ENCODE results near the gene COG7.
"Not testable (repeated sequence)": the region's sequence is repeated elsewhere in the genome, so short reads cannot be mapped to it uniquely, and the experiment has no call there.

Gene COG7

DNA sequence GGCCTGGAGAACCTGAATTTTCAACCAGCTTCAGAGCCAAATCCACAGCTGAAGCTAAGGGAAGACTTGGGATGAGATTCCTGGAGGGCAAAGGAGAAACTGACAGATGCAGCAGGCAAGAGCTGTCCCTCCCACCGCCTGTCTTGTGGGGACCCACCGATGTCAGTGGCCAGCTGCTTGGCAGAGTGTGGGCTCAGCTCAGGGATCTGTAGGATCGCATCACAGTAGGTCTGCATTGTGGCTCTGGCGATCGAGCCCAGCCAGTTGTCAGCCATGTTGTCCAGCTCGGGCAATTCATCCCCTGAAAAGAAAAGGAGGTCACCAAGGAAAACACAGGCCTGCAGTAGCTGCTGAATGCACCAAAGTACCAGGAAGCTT is 60.8 kb downstream of the COG7 start:
- no peak for TF ChIP-seq CTCF (IDR thresholded peaks at IDR 0.05; ENCODE audit: low read depth, low read length)
- no peak overlapping the region for H3K4me3 ChIP-seq (ENCODE audit: low read depth, low read length)

- H3K4me3 ChIP-seq (ENCODE audit: low read depth, low read length) = no peak overlapping the region
- no peak for TF ChIP-seq CTCF (IDR thresholded peaks at IDR 0.05; ENCODE audit: low read depth, low read length)
Measured at GRCh38 chr16:23391381-23392222, 61.4 kb downstream of the COG7 start.

- not testable (repeated sequence) for H3K4me3 ChIP-seq (ENCODE audit: low read depth, low read length)
Measured at GRCh38 chr16:23389936-23390335, 63.1 kb downstream of the COG7 start.

DNA sequence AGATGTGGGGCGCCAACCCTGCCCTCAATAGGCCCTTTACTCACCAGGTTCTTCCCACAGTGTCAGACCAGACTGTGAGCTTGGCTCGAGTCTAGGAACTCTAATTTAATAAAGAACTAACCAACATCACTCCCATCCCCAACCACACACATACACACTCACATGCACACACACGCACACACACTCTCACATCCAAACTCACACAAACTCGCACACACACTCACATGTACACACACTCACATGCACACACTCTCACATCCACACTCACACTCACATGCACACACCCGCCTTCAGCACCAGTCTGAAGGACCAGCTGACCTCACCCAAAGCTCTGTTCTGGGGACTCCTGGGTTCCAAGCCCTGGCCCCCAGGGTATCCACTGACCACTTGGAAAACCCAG is 63.8 kb downstream of the COG7 start:
- H3K4me3 ChIP-seq (ENCODE audit: low read depth, low read length) = no peak overlapping the region
- TF ChIP-seq CTCF (IDR thresholded peaks at IDR 0.05; ENCODE audit: low read depth, low read length) = no peak

- TF ChIP-seq CTCF (IDR thresholded peaks at IDR 0.05; ENCODE audit: low read depth, low read length) = no peak
- H3K4me3 ChIP-seq (ENCODE audit: low read depth, low read length) = no peak overlapping the region
Measured at GRCh38 chr16:23388786-23389185, 64.2 kb downstream of the COG7 start.

- no peak overlapping the region for H3K4me3 ChIP-seq (ENCODE audit: low read depth, low read length)
- no peak for TF ChIP-seq CTCF (IDR thresholded peaks at IDR 0.05; ENCODE audit: low read depth, low read length)
Measured at GRCh38 chr16:23387666-23388065, 65.3 kb downstream of the COG7 start.

DNA sequence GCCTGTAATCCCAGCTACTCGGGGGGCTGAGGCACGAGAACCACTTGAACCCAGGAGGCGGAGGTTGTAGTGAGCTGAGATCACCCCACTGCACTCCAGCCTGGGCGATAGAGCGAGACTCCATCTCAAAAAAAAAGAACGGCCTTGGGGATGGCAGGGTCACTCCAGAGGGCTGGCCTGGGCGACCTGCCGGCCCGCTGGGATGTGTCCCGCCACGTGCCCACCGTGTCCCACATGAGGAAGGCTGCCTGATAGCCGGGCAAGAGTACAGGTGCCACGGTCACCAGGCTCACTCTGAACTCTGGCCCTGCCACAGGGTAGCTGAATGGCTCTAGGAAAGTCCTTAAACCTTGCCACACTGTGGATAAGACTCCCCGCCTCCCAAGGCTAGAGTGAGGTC is 67.5 kb downstream of the COG7 start:
- H3K4me3 ChIP-seq (ENCODE audit: low read depth, low read length) = no peak overlapping the region
- no peak for TF ChIP-seq CTCF (IDR thresholded peaks at IDR 0.05; ENCODE audit: low read depth, low read length)

GRCh38 chr16:23384878-23385277 is 68.1 kb downstream of the COG7 start:
- no peak for TF ChIP-seq CTCF (IDR thresholded peaks at IDR 0.05; ENCODE audit: low read depth, low read length)
- H3K4me3 ChIP-seq (ENCODE audit: low read depth, low read length) = no peak overlapping the region

Data from WI38 (cell line).